Camera-type eye (tissue), 1 donor: Measurements from ENCODE around the gene HIGD1A. TPM values are rescaled to one million over a fixed set of nuclear protein-coding genes. Genes with fewer than 3 reads are reported as not detected.

Experiments used
- total RNA-seq: library from RNA; depleted of rRNA; stranded (reverse); fragments of >200 nt; gene quantifications from one replicate; pipeline ENCODE4 v1.2.3, GENCODE V29; 2014

The HIGD1A gene
- 116 TPM for total RNA-seq

GRCh38 chr3:42804106-42804830 lies at the start of gene HIGD1A:
Gene HIGD1A, minus strand, starts transcription at chr3:42804490. Its CDS starts 10,237 bp downstream, at chr3:42794253.

GRCh38 chr3:42809202-42809601 lies 4.9 kb upstream of the HIGD1A start, which contains the start of gene ACKR2:
Gene ACKR2, plus strand, starts transcription at chr3:42809445. Its CDS starts 55,058 bp downstream, at chr3:42864503.

GRCh38 chr3:42772670-42773408 lies 31.5 kb downstream of the HIGD1A start, which contains the start of gene CCDC13:
Gene CCDC13, minus strand, starts transcription at chr3:42773253. Its CDS starts 14,908 bp downstream, at chr3:42758345.

Other genes with a start within 250 kb of the HIGD1A start
- 65.3 TPM for gene SEC22C, start 222.5 kb downstream of the HIGD1A start, total RNA-seq
- gene SS18L2, start 213.6 kb downstream of the HIGD1A start, total RNA-seq = 19.0 TPM
- gene NKTR, start 203.8 kb downstream of the HIGD1A start, total RNA-seq = 337 TPM
- gene ZBTB47, start 150.8 kb downstream of the HIGD1A start, total RNA-seq = 22.9 TPM
- gene KLHL40, start 119.0 kb downstream of the HIGD1A start, total RNA-seq = 7.7 TPM
- 9.6 TPM for gene HHATL, start 101.7 kb downstream of the HIGD1A start, total RNA-seq
- gene CCDC13, start 31.2 kb downstream of the HIGD1A start, total RNA-seq = 9.3 TPM
- 1.1 TPM for gene ACKR2, start 5.0 kb upstream of the HIGD1A start, total RNA-seq
- gene CYP8B1, start 71.4 kb upstream of the HIGD1A start, total RNA-seq = not detected
- 33.0 TPM for gene ZNF662, start 101.7 kb upstream of the HIGD1A start, total RNA-seq
- 24.4 TPM for gene GASK1A, start 174.8 kb upstream of the HIGD1A start, total RNA-seq